GM19238 (cell line): ENCODE data around the gene HES7.

Source experiments
- DNase-seq: peaks from one replicate; pipeline ENCODE4 v3.0.0; 2011; ENCODE audit warnings: low spot score; ENCODE audit not compliant: insufficient read length

HES7 gene

GRCh38 chr17:8143581-8144400 lies 19.9 kb upstream of the HES7 start:
- no peak for DNase-seq

GRCh38 chr17:8142887-8143580 lies 19.1 kb upstream of the HES7 start:
- DNase-seq, result no peak

GRCh38 chr17:8142158-8142886 lies 18.4 kb upstream of the HES7 start:
- DNase-seq, result no peak

GRCh38 chr17:8141741-8142140 lies 17.8 kb upstream of the HES7 start:
- DNase-seq, result no peak

GRCh38 chr17:8141045-8141444 lies 17.1 kb upstream of the HES7 start:
- DNase-seq, result no peak

- DNase-seq, result no peak
Measured at GRCh38 chr17:8140065-8141029, 16.4 kb upstream of the HES7 start.

GRCh38 chr17:8138672-8139371 lies 14.9 kb upstream of the HES7 start:
- peak; percentile 88 for DNase-seq

GRCh38 chr17:8138374-8138671 lies 14.4 kb upstream of the HES7 start:
- no peak for DNase-seq

- DNase-seq, result no peak
Measured at GRCh38 chr17:8137645-8138373, 13.9 kb upstream of the HES7 start.

- DNase-seq, result no peak
Measured at GRCh38 chr17:8133941-8134340, 10.0 kb upstream of the HES7 start.

- no peak for DNase-seq
Measured at GRCh38 chr17:8133399-8133798, 9.5 kb upstream of the HES7 start.

GRCh38 chr17:8131844-8132441 lies 8.0 kb upstream of the HES7 start:
- no peak for DNase-seq

GRCh38 chr17:8128125-8128784 lies 4.3 kb upstream of the HES7 start:
- DNase-seq, result no peak

- DNase-seq, result peak; percentile 60
Measured at GRCh38 chr17:8126491-8127066, 2.7 kb upstream of the HES7 start.

GRCh38 chr17:8125947-8126490 lies 2.1 kb upstream of the HES7 start:
- DNase-seq, result no peak

GRCh38 chr17:8125154-8125946 lies 1.4 kb upstream of the HES7 start:
- peak; percentile 66 for DNase-seq

- no peak for DNase-seq
Measured at GRCh38 chr17:8124350-8125153, 646 bp upstream of the HES7 start.
